Measurements from ENCODE around the gene MDH1B.

GRCh38 chr2:206723288-206723687, 41.8 kb downstream of the MDH1B start:
- TF ChIP-seq CTCF (IDR thresholded peaks at IDR 0.05) (no peak), EZH2 (IDR thresholded peaks at IDR 0.05; ENCODE audit: borderline replicate concordance, insufficient read depth, low read depth, low read length, poor library complexity, severe bottlenecking) (no peak)
